NCI-H1436 treated with DMSO at 0.1 percent for 48 hours (cell line): ENCODE results near the gene SLC25A42.
"Not testable (repeated sequence)": the region's sequence is repeated elsewhere in the genome, so short reads cannot be mapped to it uniquely, and the experiment has no call there.

Experiments used
- DNase-seq: peaks from one replicate; lab custom pipeline; 2025; lab: John Stamatoyannopoulos, UW

SLC25A42 gene

GRCh38 chr19:19068659-19069654 is 5.2 kb downstream of the SLC25A42 start:
- DNase-seq = no peak

GRCh38 chr19:19071897-19072296 is 8.1 kb downstream of the SLC25A42 start:
- DNase-seq = no peak

GRCh38 chr19:19074196-19074882 is 10.5 kb downstream of the SLC25A42 start:
- DNase-seq = peak; percentile 38

DNA sequence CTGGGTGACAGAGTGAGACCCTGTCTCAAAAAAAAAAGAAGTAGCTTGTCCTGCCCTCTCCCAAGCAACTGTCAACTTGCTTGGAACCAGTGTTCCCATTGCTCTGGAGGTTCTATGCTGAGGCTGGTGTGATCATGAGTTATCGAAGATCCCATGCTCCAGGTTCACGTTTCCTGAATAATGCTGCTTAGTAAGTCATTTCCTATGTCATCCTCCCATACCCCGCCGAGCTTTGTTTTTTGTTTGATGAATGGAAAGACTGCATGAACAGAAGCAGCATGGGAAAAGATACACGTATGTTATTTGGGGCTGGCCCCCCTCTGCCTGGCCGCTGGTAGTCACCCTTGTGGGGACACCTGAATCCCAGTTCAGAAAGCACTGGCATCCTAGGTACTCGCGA is 11.3 kb downstream of the SLC25A42 start:
- no peak for DNase-seq

DNA sequence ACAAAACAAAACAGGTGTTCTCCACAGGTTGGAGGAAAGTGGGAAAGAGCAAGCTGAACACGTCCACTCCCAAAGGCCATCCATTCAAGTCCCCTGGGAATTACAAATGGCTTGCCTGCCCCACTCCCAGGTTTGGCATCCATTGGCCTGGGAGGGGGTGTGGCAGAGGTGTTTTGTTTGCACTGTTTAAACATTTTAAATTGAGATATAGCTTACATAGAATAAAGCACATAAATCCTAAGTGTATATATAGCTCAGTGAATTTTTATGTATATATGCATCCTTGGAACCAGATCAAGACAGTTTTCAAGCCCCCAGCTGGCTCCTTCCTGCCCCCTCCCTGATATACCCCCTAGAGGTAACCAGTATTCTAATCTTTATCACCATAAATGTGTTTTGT is 12.7 kb downstream of the SLC25A42 start:
- DNase-seq = no peak

GRCh38 chr19:19077103-19077502 is 13.3 kb downstream of the SLC25A42 start:
- peak; percentile 95 for DNase-seq

GRCh38 chr19:19078801-19079200 is 15.0 kb downstream of the SLC25A42 start:
- no peak for DNase-seq

GRCh38 chr19:19079571-19079970 is 15.8 kb downstream of the SLC25A42 start:
- no peak for DNase-seq

DNA sequence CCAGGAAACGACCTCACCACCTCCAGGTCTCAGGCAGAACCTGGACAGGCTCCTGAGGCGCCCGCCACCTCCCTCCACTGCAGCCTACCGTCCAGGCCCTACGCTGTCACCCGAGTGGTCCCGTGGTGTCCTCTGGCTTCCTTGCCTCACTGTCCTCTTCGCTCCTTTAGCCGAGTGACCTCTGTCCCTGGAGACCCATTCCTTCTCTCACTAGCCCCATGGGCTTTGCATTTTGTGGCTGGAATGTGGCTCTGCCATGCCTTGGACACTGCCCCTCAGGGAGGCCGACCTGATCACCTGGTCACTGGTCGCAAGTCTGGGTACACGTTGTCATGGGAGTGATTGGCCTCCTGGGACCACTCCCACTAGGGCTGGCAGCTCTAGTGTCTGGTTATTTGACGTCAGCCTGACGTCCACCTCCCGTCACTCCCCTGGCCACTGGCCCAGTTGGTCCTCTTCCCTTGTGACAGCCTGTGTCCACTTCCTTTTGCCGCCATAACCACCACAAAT is 17.9 kb downstream of the SLC25A42 start:
- no peak for DNase-seq

- DNase-seq = no peak
These were observed 19.8 kb downstream of the SLC25A42 start for GRCh38 chr19:19083413-19084178.

DNA sequence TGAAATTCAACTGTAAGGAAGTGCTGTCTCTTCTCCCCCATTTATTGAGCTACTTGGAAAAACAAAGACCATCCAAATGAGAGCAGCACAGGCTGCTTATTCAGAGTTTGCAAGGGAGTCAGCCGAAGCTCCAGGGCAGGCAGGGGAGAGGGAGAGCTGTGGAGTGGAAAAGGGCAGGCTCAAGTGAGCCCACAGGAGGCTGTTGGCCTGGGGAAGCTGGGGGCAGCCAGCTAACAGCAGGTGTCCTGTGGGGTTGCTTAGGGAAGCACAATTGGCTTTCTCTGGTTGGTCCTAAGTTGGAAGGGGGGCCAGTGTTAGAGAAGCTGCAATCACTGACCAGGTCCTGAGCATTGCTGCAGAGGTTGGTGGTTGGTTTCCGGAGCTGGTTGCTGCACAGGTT is 23.9 kb downstream of the SLC25A42 start:
- DNase-seq = no peak

DNA sequence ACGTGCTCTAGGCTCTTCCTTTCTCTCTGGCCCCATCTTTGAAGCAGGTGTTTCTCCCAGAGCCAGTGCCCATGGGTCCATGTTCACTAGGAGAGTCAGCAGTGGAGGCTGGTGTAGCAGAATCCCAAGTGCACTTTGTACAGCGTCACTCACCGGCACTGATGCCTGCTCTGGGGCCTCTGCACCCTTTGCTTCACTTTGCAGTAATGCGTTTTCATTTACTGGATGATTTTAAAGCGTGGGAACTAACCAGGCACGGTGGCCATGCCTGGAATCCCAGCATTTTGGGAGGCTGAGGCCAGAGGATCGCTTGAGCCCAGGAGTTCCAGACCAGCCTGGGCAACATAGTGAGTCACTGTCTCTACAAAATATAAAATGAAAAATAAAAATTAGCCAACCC is 30.7 kb downstream of the SLC25A42 start:
- no peak for DNase-seq

GRCh38 chr19:19095691-19096090 is 31.9 kb downstream of the SLC25A42 start:
- no peak for DNase-seq

GRCh38 chr19:19096641-19097627 is 33.1 kb downstream of the SLC25A42 start:
- no peak for DNase-seq

GRCh38 chr19:19098084-19098702 is 34.4 kb downstream of the SLC25A42 start:
- DNase-seq = no peak

- DNase-seq = no peak
These were observed 35.2 kb downstream of the SLC25A42 start for GRCh38 chr19:19098703-19099632.

- DNase-seq = no peak
These were observed 37.7 kb downstream of the SLC25A42 start for GRCh38 chr19:19101540-19101939.

- not testable (repeated sequence) for DNase-seq
These were observed 38.8 kb downstream of the SLC25A42 start for GRCh38 chr19:19102566-19102965.

DNA sequence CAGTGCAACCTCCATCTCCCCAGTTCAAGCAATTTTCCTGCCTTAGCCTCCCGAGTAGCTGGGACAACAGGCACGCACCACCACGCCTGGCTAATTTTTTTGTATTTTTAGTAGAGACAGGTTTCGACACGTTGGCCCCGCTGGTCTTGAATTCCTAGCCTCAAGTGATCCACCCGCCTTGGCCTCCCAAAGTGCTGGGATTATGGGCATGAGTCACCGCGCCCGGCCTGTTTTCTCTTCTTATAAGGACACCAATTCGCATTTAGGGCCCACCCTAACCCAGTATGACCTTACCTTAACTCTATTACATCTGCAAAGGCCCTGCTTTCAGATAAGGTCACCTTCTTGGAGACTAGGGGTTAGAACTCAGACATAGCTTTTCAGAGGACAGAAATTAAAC is 39.4 kb downstream of the SLC25A42 start:
- DNase-seq = no peak
